Colonic mucosa (tissue), 4 donors: ENCODE results near the gene ACP6. TPM values are rescaled to one million over a fixed set of nuclear protein-coding genes. Genes with fewer than 3 reads are reported as not detected.

Experiments
- DNase-seq: peaks from one replicate; pipeline ENCODE4 v3.0.0-alpha.2; 2020
- H3K27ac ChIP-seq: fragments of 200-600 bp; one replicate; pipeline ENCODE4 v1.8.0; 2021
- H3K27me3 ChIP-seq: fragments of 200-600 bp; one replicate; pipeline ENCODE4 v1.8.0; 2021
- H3K36me3 ChIP-seq: fragments of 200-600 bp; one replicate; pipeline ENCODE4 v1.8.0; 2021
- H3K4me1 ChIP-seq: fragments of 200-600 bp; one replicate; pipeline ENCODE4 v1.8.0; 2021; ENCODE audit warnings: mild to moderate bottlenecking
- H3K4me3 ChIP-seq: fragments of 200-600 bp; one replicate; pipeline ENCODE4 v1.8.0; 2021
- H3K9ac ChIP-seq, 2 donors: one replicate each; pipeline ENCODE4 v1.7.0; 2013; ENCODE audit warnings: control low read depth in 2 of 2, low read depth in 2 of 2, low read length in 2 of 2
- H3K9me3 ChIP-seq: fragments of 200-600 bp; one replicate; pipeline ENCODE4 v1.8.0; 2021
- intact Hi-C: fragments of 100-400 bp; cut with DNase I; formaldehyde crosslinking; loops from one replicate; pipeline ENCODE4 v1.14.1; 2022
- total RNA-seq, 2 donors: library from RNA; stranded (reverse); fragmentation: NEBNext Ultra II Directional in 1 of 2; extraction: Animal tissue kit (Norgen Biotek cat#: 25700) in 1 of 2; gene quantifications; one replicate each; pipeline ENCODE4 v1.2.1, GENCODE V29; 2021
- TF ChIP-seq, protein P1 (sequence below): fragments of 200-600 bp; IDR thresholded peaks from one replicate; pipeline ENCODE4 v1.8.0; 2022; ENCODE audit warnings: antibody characterized with exemption, mild to moderate bottlenecking
- donor health status: healthy.
- donor health status: DM: no; HTN: no; CAD: no.
- donor health status: DM: no; HTN: no; CAD: no.

The ACP6 gene
- total RNA-seq, 2 donors from 2014 or later = 21.6 to 22.7 TPM

DNA sequence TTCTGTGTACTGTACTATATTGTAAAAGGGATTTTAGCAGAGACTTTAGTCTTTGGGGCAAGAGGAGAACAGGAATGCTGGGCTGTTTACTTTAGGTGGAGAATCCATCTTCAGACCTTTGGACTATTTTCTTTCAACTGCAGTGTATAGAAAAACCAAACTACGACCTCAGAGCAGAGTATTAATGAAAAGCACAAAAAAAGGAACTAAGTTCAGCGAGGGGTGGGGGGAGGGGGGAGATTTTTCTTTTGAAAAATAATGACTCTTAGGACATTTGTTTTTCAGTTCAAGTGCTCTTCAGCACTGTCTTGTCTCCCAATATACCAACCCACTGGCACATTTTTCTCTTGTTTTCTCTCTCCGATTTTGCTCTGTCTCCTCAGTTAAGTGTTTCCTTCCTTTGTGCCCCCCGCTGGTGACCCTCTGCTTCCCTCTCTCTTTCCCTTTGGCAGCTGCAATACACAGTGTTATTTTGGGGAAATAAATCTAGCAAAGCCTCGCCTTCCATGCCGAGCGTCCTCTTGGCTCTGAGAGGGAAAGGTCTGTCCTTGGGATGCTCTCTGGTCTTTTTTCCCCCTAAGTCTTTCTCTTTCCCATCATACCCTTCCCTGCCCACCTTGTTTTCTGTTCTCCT, 44.8 kb downstream of the ACP6 start:
- no peaks in the 10 kb centered on the region for H3K4me1 ChIP-seq
- H3K9me3 ChIP-seq = no peaks in the 10 kb centered on the region
- H3K36me3 ChIP-seq = no peaks in the 10 kb centered on the region
- intact Hi-C loops = loop anchor here (5.0 kb wide), 2 partner anchors 108 to 128 kb away; no protein-coding TSS in a partner anchor
- DNase-seq = no peak
- H3K9ac ChIP-seq = no peak overlapping the region
- TF ChIP-seq, protein P1, sequence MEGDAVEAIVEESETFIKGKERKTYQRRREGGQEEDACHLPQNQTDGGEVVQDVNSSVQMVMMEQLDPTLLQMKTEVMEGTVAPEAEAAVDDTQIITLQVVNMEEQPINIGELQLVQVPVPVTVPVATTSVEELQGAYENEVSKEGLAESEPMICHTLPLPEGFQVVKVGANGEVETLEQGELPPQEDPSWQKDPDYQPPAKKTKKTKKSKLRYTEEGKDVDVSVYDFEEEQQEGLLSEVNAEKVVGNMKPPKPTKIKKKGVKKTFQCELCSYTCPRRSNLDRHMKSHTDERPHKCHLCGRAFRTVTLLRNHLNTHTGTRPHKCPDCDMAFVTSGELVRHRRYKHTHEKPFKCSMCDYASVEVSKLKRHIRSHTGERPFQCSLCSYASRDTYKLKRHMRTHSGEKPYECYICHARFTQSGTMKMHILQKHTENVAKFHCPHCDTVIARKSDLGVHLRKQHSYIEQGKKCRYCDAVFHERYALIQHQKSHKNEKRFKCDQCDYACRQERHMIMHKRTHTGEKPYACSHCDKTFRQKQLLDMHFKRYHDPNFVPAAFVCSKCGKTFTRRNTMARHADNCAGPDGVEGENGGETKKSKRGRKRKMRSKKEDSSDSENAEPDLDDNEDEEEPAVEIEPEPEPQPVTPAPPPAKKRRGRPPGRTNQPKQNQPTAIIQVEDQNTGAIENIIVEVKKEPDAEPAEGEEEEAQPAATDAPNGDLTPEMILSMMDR = no peak
- H3K4me3 ChIP-seq = no peak overlapping the region
- H3K27me3 ChIP-seq = no peaks in the 10 kb centered on the region
- H3K27ac ChIP-seq = no peak overlapping the region

DNA sequence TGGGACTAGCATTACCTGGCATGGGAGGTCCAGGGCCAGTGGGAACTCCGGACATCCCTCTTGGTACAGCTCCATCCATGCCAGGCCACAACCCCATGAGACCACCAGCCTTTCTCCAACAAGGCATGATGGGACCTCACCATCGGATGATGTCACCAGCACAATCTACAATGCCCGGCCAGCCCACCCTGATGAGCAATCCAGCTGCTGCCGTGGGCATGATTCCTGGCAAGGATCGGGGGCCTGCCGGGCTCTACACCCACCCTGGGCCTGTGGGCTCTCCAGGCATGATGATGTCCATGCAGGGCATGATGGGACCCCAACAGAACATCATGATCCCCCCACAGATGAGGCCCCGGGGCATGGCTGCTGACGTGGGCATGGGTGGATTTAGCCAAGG, 45.8 kb downstream of the ACP6 start:
- intact Hi-C loops = no loop called here
- Histone ChIP-seq H3K27ac (no peak overlapping the region), H3K27me3 (no peaks in the 10 kb centered on the region), H3K9ac (no peak overlapping the region), H3K36me3 (no peaks in the 10 kb centered on the region), H3K4me1 (no peaks in the 10 kb centered on the region), H3K4me3 (no peak overlapping the region), H3K9me3 (no peaks in the 10 kb centered on the region)
- DNase-seq = no peak
- TF ChIP-seq, protein P1 = no peak

DNA sequence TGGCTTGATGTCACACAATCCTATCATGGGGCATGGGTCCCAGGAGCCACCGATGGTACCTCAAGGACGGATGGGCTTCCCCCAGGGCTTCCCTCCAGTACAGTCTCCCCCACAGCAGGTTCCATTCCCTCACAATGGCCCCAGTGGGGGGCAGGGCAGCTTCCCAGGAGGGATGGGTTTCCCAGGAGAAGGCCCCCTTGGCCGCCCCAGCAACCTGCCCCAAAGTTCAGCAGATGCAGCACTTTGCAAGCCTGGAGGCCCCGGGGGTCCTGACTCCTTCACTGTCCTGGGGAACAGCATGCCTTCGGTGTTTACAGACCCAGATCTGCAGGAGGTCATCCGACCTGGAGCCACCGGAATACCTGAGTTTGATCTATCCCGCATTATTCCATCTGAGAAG, 46.3 kb downstream of the ACP6 start:
- no peaks in the 10 kb centered on the region for H3K4me1 ChIP-seq
- no peaks in the 10 kb centered on the region for H3K9me3 ChIP-seq
- no peaks in the 10 kb centered on the region for H3K36me3 ChIP-seq
- TF ChIP-seq, protein P1 = no peak
- H3K27me3 ChIP-seq = no peaks in the 10 kb centered on the region
- H3K27ac ChIP-seq = no peak overlapping the region
- H3K9ac ChIP-seq = no peak overlapping the region
- no peak overlapping the region for H3K4me3 ChIP-seq
- DNase-seq = no peak
- intact Hi-C loops = no loop called here

DNA sequence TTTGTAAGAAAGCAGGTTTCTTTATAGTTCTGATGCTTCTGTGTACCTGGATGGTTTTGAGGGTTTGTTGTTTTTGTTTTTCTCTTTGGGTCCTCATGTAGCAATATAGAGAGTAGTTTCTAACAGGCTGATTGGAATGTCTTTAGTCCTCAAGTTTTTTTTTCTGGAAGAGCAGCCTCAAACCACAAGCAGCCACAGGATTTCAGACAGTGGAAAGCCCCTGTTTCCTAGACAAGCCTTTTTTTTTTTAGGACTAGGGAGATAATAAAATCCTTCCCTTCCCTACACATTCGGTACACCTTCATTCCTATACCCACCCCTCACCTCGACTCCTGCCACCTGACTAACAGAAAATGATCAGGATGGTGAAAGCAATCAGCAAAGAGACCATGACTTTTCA, 47.6 kb downstream of the ACP6 start:
- DNase-seq = no peak
- no peak overlapping the region for H3K9ac ChIP-seq
- no peak overlapping the region for H3K27ac ChIP-seq
- H3K27me3 ChIP-seq = no peaks in the 10 kb centered on the region
- H3K9me3 ChIP-seq = no peaks in the 10 kb centered on the region
- no peaks in the 10 kb centered on the region for H3K4me1 ChIP-seq
- TF ChIP-seq, protein P1 = no peak
- H3K4me3 ChIP-seq = no peak overlapping the region
- H3K36me3 ChIP-seq = no peaks in the 10 kb centered on the region
- intact Hi-C loops = no loop called here

DNA sequence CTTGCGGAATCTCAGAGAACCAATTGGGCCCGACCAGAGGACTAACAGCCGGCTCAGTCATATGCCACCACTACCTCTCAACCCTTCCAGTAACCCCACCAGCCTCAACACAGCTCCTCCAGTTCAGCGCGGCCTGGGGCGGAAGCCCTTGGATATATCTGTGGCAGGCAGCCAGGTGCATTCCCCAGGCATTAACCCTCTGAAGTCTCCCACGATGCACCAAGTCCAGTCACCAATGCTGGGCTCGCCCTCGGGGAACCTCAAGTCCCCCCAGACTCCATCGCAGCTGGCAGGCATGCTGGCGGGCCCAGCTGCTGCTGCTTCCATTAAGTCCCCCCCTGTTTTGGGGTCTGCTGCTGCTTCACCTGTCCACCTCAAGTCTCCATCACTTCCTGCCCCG, 49.8 kb downstream of the ACP6 start:
- TF ChIP-seq, protein P1 = no peak
- no peaks in the 10 kb centered on the region for H3K27me3 ChIP-seq
- no peaks in the 10 kb centered on the region for H3K9me3 ChIP-seq
- H3K27ac ChIP-seq = no peak overlapping the region
- no peak for DNase-seq
- intact Hi-C loops = no loop called here
- no peak overlapping the region for H3K9ac ChIP-seq
- H3K4me3 ChIP-seq = no peak overlapping the region
- H3K36me3 ChIP-seq = no peaks in the 10 kb centered on the region
- no peaks in the 10 kb centered on the region for H3K4me1 ChIP-seq
